ENCODE measurements around the gene SELENOW. TPM values are rescaled to one million over a fixed set of nuclear protein-coding genes. Genes with fewer than 3 reads are reported as not detected.

The SELENOW gene
- polyA plus RNA-seq, 1 experiment, result 177 TPM

DNA sequence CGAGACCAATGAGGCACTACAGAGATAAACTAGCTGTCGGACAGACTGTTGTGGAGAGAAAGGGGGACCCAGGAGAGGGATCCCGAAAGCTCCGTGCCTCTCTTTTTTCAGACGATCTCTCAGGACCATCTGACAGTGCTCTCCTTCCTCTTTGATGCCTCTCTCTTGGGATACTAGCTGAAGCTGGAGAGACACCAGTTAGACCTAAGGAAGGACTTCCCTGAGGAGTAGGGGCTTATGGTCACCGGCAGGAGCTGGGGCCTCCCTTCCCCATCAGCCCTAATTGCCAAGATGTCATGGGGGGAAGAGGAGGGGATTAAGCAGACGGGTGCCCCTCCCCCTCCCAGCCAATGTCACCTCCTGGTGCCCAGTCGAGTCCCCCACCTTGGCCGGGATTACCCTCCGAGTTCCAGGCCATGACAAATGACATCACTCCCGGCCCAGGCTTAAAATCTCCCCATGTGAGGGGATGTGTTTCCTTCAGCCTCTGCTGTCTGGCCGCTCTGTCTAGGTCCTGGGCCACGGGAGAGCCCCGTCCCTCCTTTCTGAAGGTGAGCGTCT, 43.0 kb downstream of the SELENOW start, which contains the start of gene CRX:
CRX (plus strand) TSS at position 478 of the 561 bp plus-strand sequence. CDS start 12,507 bp downstream, outside the sequence.
- Histone ChIP-seq H3K4me3 (ENCODE audit: low read depth, low read length) (no peak within 1 kb of the TSS), H3K9me3 (ENCODE audit: control insufficient read depth, insufficient read depth, low read length) (no peaks in the 10 kb centered on the region), H3K27ac (ENCODE audit: low read depth, low read length) (no peak within 1 kb of the TSS), H3K27me3 (ENCODE audit: control insufficient read depth, insufficient read depth, low read length) (peaks cover 36% of the 10 kb centered on the region)
- ChIA-PET CTCF (no interaction called here), POLR2A (no interaction called here)
- TF ChIP-seq, protein P1, sequence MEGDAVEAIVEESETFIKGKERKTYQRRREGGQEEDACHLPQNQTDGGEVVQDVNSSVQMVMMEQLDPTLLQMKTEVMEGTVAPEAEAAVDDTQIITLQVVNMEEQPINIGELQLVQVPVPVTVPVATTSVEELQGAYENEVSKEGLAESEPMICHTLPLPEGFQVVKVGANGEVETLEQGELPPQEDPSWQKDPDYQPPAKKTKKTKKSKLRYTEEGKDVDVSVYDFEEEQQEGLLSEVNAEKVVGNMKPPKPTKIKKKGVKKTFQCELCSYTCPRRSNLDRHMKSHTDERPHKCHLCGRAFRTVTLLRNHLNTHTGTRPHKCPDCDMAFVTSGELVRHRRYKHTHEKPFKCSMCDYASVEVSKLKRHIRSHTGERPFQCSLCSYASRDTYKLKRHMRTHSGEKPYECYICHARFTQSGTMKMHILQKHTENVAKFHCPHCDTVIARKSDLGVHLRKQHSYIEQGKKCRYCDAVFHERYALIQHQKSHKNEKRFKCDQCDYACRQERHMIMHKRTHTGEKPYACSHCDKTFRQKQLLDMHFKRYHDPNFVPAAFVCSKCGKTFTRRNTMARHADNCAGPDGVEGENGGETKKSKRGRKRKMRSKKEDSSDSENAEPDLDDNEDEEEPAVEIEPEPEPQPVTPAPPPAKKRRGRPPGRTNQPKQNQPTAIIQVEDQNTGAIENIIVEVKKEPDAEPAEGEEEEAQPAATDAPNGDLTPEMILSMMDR (IDR thresholded peaks at IDR 0.05; ENCODE audit: low read depth, low read length), result no peak
- DNase-seq (ENCODE audit: low read depth, low spot score), result no peak

DNA sequence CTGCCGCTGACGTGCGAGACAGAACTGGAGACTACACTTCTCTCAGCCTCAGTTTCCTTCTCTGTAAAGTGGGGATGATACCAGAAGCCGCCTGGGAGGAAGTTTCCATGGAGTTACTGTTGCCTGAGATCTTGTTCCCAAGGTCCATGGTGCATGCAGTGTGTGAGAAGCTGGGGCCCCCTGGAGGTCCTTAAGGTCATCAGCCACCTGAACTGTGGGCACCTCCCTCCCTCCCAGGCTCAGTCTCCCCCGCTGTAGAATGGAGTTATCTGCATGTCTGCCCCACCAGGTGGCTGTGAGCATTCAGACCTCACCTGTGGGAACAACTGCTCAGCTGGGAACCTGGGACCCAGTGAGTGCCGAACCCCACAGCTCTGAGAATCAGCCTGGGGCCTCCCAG, 45.9 kb downstream of the SELENOW start:
- no peak for DNase-seq (ENCODE audit: low read depth, low spot score)
- CTCF ChIA-PET, result no interaction called here
- Histone ChIP-seq H3K4me3 (ENCODE audit: low read depth, low read length) (no peak overlapping the region), H3K27me3 (ENCODE audit: control insufficient read depth, insufficient read depth, low read length) (peaks cover 38% of the 10 kb centered on the region), H3K27ac (ENCODE audit: low read depth, low read length) (no peak overlapping the region), H3K9me3 (ENCODE audit: control insufficient read depth, insufficient read depth, low read length) (no peaks in the 10 kb centered on the region)
- TF ChIP-seq, protein P1 (IDR thresholded peaks at IDR 0.05; ENCODE audit: low read depth, low read length), result no peak
- POLR2A ChIA-PET, result no interaction called here

DNA sequence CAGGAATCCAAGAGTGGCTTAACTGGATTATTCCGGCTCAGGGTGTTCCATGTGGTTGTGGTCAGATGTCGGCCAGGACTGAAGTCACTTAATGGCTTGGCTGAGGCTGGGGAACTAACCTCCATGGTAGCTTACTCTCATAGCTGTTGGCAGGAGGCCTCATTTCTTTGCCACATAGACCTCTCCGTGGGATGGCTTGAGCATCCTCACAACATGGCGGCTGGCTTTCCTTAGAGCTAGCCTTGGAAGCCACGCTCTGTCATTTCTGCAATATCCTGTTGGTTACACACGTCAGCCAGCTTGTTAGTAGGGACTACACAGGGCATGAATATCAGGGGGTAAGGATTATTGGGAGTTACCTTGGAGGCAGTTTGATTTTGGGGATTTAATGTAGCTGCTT, 48.3 kb downstream of the SELENOW start:
- H3K27me3 ChIP-seq (ENCODE audit: control insufficient read depth, insufficient read depth, low read length), result peaks cover 18% of the 10 kb centered on the region
- H3K4me3 ChIP-seq (ENCODE audit: low read depth, low read length), result no peak overlapping the region
- no peak for DNase-seq (ENCODE audit: low read depth, low spot score)
- TF ChIP-seq, protein P1 (IDR thresholded peaks at IDR 0.05; ENCODE audit: low read depth, low read length), result no peak
- no peak overlapping the region for H3K27ac ChIP-seq (ENCODE audit: low read depth, low read length)
- ChIA-PET POLR2A (no interaction called here), CTCF (interaction anchor here (1.0 kb wide), 1 partner anchor 12 kb away, joined by 3 read pairs; no protein-coding TSS in a partner anchor)
- no peaks in the 10 kb centered on the region for H3K9me3 ChIP-seq (ENCODE audit: control insufficient read depth, insufficient read depth, low read length)

DNA sequence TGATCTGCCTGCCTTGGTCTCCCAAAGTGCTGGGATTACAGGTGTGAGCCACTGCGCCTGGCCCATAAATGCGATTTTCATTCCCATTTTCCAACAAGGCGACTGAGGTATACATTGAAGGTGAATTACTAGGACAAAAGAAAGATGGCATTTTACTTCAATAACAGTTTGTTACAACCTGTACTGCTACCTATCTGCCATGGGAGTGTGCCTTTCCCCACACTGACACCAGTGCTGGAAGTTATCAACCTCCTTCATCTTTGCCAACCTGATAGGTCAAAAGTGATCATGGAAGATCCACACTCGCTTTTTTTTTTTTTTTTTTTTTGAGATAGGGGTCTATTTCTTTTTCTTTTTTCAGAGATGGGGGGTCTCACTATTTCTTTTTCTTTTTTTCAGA, 54.2 kb downstream of the SELENOW start:
- DNase-seq (ENCODE audit: low read depth, low spot score), result no peak
- Histone ChIP-seq H3K27ac (ENCODE audit: low read depth, low read length) (no peak overlapping the region), H3K4me3 (ENCODE audit: low read depth, low read length) (no peak overlapping the region), H3K27me3 (ENCODE audit: control insufficient read depth, insufficient read depth, low read length) (no peaks in the 10 kb centered on the region), H3K9me3 (ENCODE audit: control insufficient read depth, insufficient read depth, low read length) (no peaks in the 10 kb centered on the region; the same call in 1 of the 2 replicates)
- TF ChIP-seq, protein P1 (IDR thresholded peaks at IDR 0.05; ENCODE audit: low read depth, low read length), result no peak
- POLR2A ChIA-PET, result no interaction called here
- CTCF ChIA-PET, result interaction anchor here (0.7 to 1.1 kb wide), 2 partner anchors 30 to 205 kb away, joined by 3 to 8 read pairs; no protein-coding TSS in a partner anchor

Small RNA genes lying within 50 kb of the gene (small RNA-seq; reads per million reads assigned to genes)
- not detected for gene AC008745.1 (ENCODE audit: insufficient read length, low read depth)
- not detected for gene SNORD23 (ENCODE audit: insufficient read length, low read depth)

Other genes starting within 250 kb of the SELENOW start
- not detected in 2 replicates for gene ZNF541, start 205.6 kb upstream of the SELENOW start, polyA plus RNA-seq (2011; rRNA removed)
- gene BICRA, start 169.6 kb upstream of the SELENOW start, polyA plus RNA-seq (2011; rRNA removed), result 0.65 and 0.72 TPM in 2 replicates
- 84.0 and 126 TPM in 2 replicates for gene EHD2, start 65.3 kb upstream of the SELENOW start, polyA plus RNA-seq (2011; rRNA removed)
- gene NOP53, start 33.2 kb upstream of the SELENOW start, polyA plus RNA-seq (2011; rRNA removed), result 114 and 123 TPM in 2 replicates
- not detected in 2 replicates for gene TPRX1, start 25.8 kb downstream of the SELENOW start, polyA plus RNA-seq (2011; rRNA removed)
- not detected in 2 replicates for gene CRX, start 43.2 kb downstream of the SELENOW start, polyA plus RNA-seq (2011; rRNA removed)
- not detected in 2 replicates for gene TPRX2, start 80.5 kb downstream of the SELENOW start, polyA plus RNA-seq (2011; rRNA removed)
- not detected in 2 replicates for gene SULT2A1, start 107.6 kb downstream of the SELENOW start, polyA plus RNA-seq (2011; rRNA removed)
- not detected in 2 replicates for gene BSPH1, start 213.5 kb downstream of the SELENOW start, polyA plus RNA-seq (2011; rRNA removed)
- gene ELSPBP1, start 215.9 kb downstream of the SELENOW start, polyA plus RNA-seq (2011; rRNA removed), result not detected in 2 replicates